Thyroid gland (tissue), 4 donors: Measurements from ENCODE around the gene PKNOX2.

Experiments
- CTCF ChIP-seq, 6 experiments: fragments of 200-600 bp in 3 of 6; fragments of 450-650 bp in 3 of 6; sonication (generic) in 3 of 6; IDR thresholded peaks; one replicate each; pipeline ENCODE4 v1.5.1; 2016 to 2019; ENCODE audit warnings: antibody characterized with exemption in 6 of 6, mild to moderate bottlenecking in 2 of 6, inconsistent platforms in 1 of 6, moderate library complexity in 1 of 6
- POLR2A ChIP-seq, 2 donors: fragments of 450-650 bp; IDR thresholded peaks; one replicate each; pipeline ENCODE4 v1.6.1; 2017; ENCODE audit warnings: antibody characterized with exemption in 2 of 2, mild to moderate bottlenecking in 2 of 2, moderate library complexity in 1 of 2

DNA sequence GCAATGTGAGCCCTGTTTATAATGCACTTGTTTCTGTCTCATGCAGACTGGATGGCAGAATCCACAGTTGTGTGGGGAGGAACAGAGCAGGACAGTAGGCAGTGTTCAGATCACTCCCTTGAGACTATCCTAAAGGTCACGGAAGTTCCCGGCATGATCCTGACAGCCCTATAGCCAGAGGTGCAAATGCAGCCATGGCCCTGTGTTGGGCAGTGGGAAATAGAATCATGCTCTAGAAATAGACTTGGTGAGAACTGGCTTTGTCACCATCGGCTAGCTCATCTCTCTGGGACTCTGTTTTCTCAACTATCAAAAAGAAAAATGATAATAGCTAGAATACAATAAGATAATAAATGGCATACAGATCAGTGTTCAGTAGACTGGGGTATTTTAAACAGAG lies 208.4 kb downstream of the PKNOX2 start:
- TF ChIP-seq POLR2A (IDR thresholded peaks at IDR 0.05) (no peak), CTCF (IDR thresholded peaks at IDR 0.05) (no peak)
